Omental fat pad (tissue), 4 donors: Measurements from ENCODE around the gene FAM171A1. TPM values are rescaled to one million over a fixed set of nuclear protein-coding genes. Genes with fewer than 3 reads are reported as not detected.
"Not testable (repeated sequence)": the region's sequence is repeated elsewhere in the genome, so short reads cannot be mapped to it uniquely, and the experiment has no call there.

Experiments used
- ATAC-seq: fragments of 150-250 bp; one replicate; pipeline ENCODE4 v1.9.1; 2016; ENCODE audit warnings: mild to moderate bottlenecking, moderate library complexity; ENCODE audit not compliant: low FRiP score
- DNase-seq: peaks from one replicate; pipeline ENCODE4 v3.0.0-alpha.2; 2019; ENCODE audit warnings: low spot score
- CTCF ChIP-seq, 3 donors: fragments of 450-650 bp; IDR thresholded peaks; one replicate each; pipeline ENCODE4 v1.5.1; 2016 to 2017; ENCODE audit warnings: antibody characterized with exemption in 3 of 3, mild to moderate bottlenecking in 3 of 3, moderate library complexity in 2 of 3
- total RNA-seq, 4 donors: library from RNA; depleted of rRNA; stranded (reverse); fragments of >200 nt; gene quantifications; one replicate each; pipeline ENCODE4 v1.1.0, GENCODE V29; 2016

FAM171A1 gene
- total RNA-seq: 10 to 100 TPM in 3 of 4 donors, 1 to 10 TPM in 1; 7.0 to 17.4 (median 15.2) TPM

- ATAC-seq (peak; percentile 77), DNase-seq (no peak)
- TF ChIP-seq CTCF (IDR thresholded peaks at IDR 0.05): no peak
These were observed at the start of gene FAM171A1 for GRCh38 chr10:15370856-15371701. Gene FAM171A1, minus strand, starts transcription at chr10:15371289. Its CDS starts 237 bp downstream, at chr10:15371052.

- TF ChIP-seq CTCF (IDR thresholded peaks at IDR 0.05): no peak
- ATAC-seq (no peak), DNase-seq (no peak)
These were observed 49.8 kb upstream of the FAM171A1 start for GRCh38 chr10:15420858-15421257.

- TF ChIP-seq CTCF (IDR thresholded peaks at IDR 0.05): no peak
- no peak for ATAC-seq
- no peak for DNase-seq
These were observed 48.3 kb upstream of the FAM171A1 start for GRCh38 chr10:15419279-15419874.

GRCh38 chr10:15416034-15416433 is 44.9 kb upstream of the FAM171A1 start:
- no peak for TF ChIP-seq CTCF (IDR thresholded peaks at IDR 0.05)
- no peak for ATAC-seq

GRCh38 chr10:15411010-15411409 is 39.9 kb upstream of the FAM171A1 start:
- TF ChIP-seq CTCF (IDR thresholded peaks at IDR 0.05): no peak
- DNase-seq (no peak), ATAC-seq (no peak)

More at GRCh38 chr10:15416034-15416433, 44.9 kb upstream of the FAM171A1 start:
- no peak for DNase-seq

GRCh38 chr10:15409350-15409749 is 38.3 kb upstream of the FAM171A1 start:
- not testable (repeated sequence) for DNase-seq, ATAC-seq

GRCh38 chr10:15408557-15408956 is 37.5 kb upstream of the FAM171A1 start:
- no peak for TF ChIP-seq CTCF (IDR thresholded peaks at IDR 0.05)
- DNase-seq: no peak
- no peak for ATAC-seq
